GM23338 (cell line): ENCODE measurements around the gene EMID1. TPM values are rescaled to one million over a fixed set of nuclear protein-coding genes. Genes with fewer than 3 reads are reported as not detected.

Experiments
- ATAC-seq: fragments of 200-7000 bp; cut with Tn5 transposase; 3 replicates; pipeline ENCODE4 v1.9.1; 2020
- DNase-seq: peaks from one replicate; pipeline ENCODE4 v3.0.0-alpha.2; 2015; ENCODE audit warnings: low spot score
- H2AFZ ChIP-seq: fragments of 200-600 bp; sonication (generic); 2 replicates; pipeline ENCODE4 v1.8.0; 2016; ENCODE audit warnings: antibody characterized with exemption, mild to moderate bottlenecking, moderate library complexity
- H3F3A ChIP-seq: fragments of 200-600 bp; sonication (generic); replicated peaks from 2 replicates; pipeline ENCODE4 v1.8.0; 2017; ENCODE audit warnings: antibody characterized with exemption, mixed run types, low read depth
- H3K27ac ChIP-seq: fragments of 200-600 bp; sonication (generic); 2 replicates; pipeline ENCODE4 v1.6.1; 2016; ENCODE audit warnings: low read depth
- H3K27me3 ChIP-seq: fragments of 200-600 bp; sonication (generic); 2 replicates; pipeline ENCODE4 v1.8.0; 2016; ENCODE audit warnings: mild to moderate bottlenecking, mixed run types, moderate library complexity; ENCODE audit not compliant: insufficient read depth
- H3K36me3 ChIP-seq: fragments of 200-600 bp; sonication (generic); 2 replicates; pipeline ENCODE4 v1.8.0; 2016; ENCODE audit warnings: mild to moderate bottlenecking; ENCODE audit not compliant: insufficient read depth
- H3K4me1 ChIP-seq: fragments of 200-600 bp; sonication (generic); 2 replicates; pipeline ENCODE4 v1.8.0; 2016; ENCODE audit warnings: mild to moderate bottlenecking, moderate library complexity; ENCODE audit not compliant: insufficient read depth
- H3K4me2 ChIP-seq: fragments of 200-600 bp; sonication (generic); 2 replicates; pipeline ENCODE4 v1.7.1; 2017; ENCODE audit warnings: mixed run types
- H3K4me3 ChIP-seq: fragments of 200-600 bp; sonication (generic); 2 replicates; pipeline ENCODE4 v1.6.1; 2016; ENCODE audit warnings: mixed run types
- H3K79me2 ChIP-seq: fragments of 200-600 bp; sonication (generic); replicated peaks from 2 replicates; pipeline ENCODE4 v1.8.0; 2017; ENCODE audit warnings: mild to moderate bottlenecking; ENCODE audit not compliant: insufficient read depth
- H3K9me2 ChIP-seq: fragments of 200-600 bp; sonication (generic); 2 replicates; pipeline ENCODE4 v1.8.0; 2017; ENCODE audit not compliant: insufficient read depth
- H4K20me1 ChIP-seq: fragments of 200-600 bp; sonication (generic); replicated peaks from 2 replicates; pipeline ENCODE4 v1.8.0; 2017; ENCODE audit warnings: mild to moderate bottlenecking; ENCODE audit not compliant: insufficient read depth
- H3K27ac Mint-ChIP-seq: 2 replicates; pipeline ENCODE4 v1.8.0; 2020; ENCODE audit warnings: inconsistent platforms, mild to moderate bottlenecking, moderate library complexity, mixed read lengths
- H3K27me3 Mint-ChIP-seq: 3 replicates; pipeline ENCODE4 v1.8.0; 2022; ENCODE audit warnings: low read depth, mild to moderate bottlenecking, moderate library complexity, mixed read lengths, inconsistent platforms; ENCODE audit not compliant: insufficient read depth, poor library complexity
- H3K36me3 Mint-ChIP-seq: 3 replicates; pipeline ENCODE4 v1.8.0; 2021; ENCODE audit warnings: low read depth, mild to moderate bottlenecking, inconsistent platforms, moderate library complexity, mixed read lengths
- H3K4me1 Mint-ChIP-seq: 3 replicates; pipeline ENCODE4 v1.8.0; 2020; ENCODE audit warnings: mild to moderate bottlenecking, inconsistent platforms, mixed read lengths
- H3K4me3 Mint-ChIP-seq: 3 replicates; pipeline ENCODE4 v1.8.0; 2021; ENCODE audit warnings: moderate library complexity, mild to moderate bottlenecking, inconsistent platforms, mixed read lengths
- H3K9me3 Mint-ChIP-seq: 3 replicates; pipeline ENCODE4 v1.8.0; 2020; ENCODE audit warnings: moderate library complexity, mild to moderate bottlenecking, inconsistent platforms, mixed read lengths
- EZH2 ChIP-seq: fragments of 200-600 bp; sonication (generic); IDR thresholded peaks from one replicate; pipeline ENCODE4 v1.8.0; 2017; ENCODE audit warnings: antibody characterized with exemption, mild to moderate bottlenecking, low read depth; ENCODE audit not compliant: unreplicated experiment
- JUNB ChIP-seq: IDR thresholded peaks from one replicate; pipeline ENCODE4 v1.6.1; 2016; ENCODE audit warnings: antibody characterized with exemption; ENCODE audit not compliant: unreplicated experiment
- POLR2AphosphoS5 ChIP-seq: IDR thresholded peaks from 2 replicates; pipeline ENCODE4 v1.6.1; 2016; ENCODE audit warnings: antibody characterized with exemption, low read depth
- ZNF331 ChIP-seq: fragments of 250-450 bp; sonication (Bioruptor Pico); IDR thresholded peaks from 2 replicates; pipeline ENCODE4 v1.5.0; 2020; ENCODE audit warnings: low read depth, mild to moderate bottlenecking, moderate library complexity
- polyA plus RNA-seq: library from polyadenylated mRNA; unstranded; fragments of >200 nt; fragmentation: Nextera tagmentation; extraction: Ambion mirVana; gene quantifications from 2 replicates; pipeline ENCODE4 v1.2.1, GENCODE V29; 2016
- total RNA-seq: library from RNA; depleted of rRNA; stranded (reverse); fragments of >200 nt; shearing (Covaris generic); gene quantifications from 2 replicates; pipeline ENCODE4 v1.2.3, GENCODE V29; 2014
- TF ChIP-seq, protein P1 (sequence below): fragments of 250-450 bp; sonication (Bioruptor Pico); IDR thresholded peaks from 2 replicates; pipeline ENCODE4 v1.5.0; 2020; ENCODE audit warnings: mild to moderate bottlenecking, moderate library complexity

EMID1 gene
- total and polyA plus RNA-seq, 2 experiments from 2014 or later = 3.0 to 13.4 TPM

GRCh38 chr22:29230972-29231875 is 25.5 kb downstream of the EMID1 start:
- Histone ChIP-seq H3K27me3 (0 out of 2 replicates have a peak, but pooled peaks cover 3% of the 10 kb centered on the region), H4K20me1 (0 out of 2 replicates have a peak, but pooled peaks cover 3% of the 10 kb centered on the region), H2AFZ (no peak overlapping the region), H3K27ac (no peak overlapping the region), H3K4me2 (no peak overlapping the region), H3F3A (no peaks in the 10 kb centered on the region), H3K9me2 (no peaks in the 10 kb centered on the region), H3K79me2 (no peaks in the 10 kb centered on the region), H3K4me3 (no peak overlapping the region), H3K4me1 (no peaks in the 10 kb centered on the region), H3K36me3 (0 out of 2 replicates have a peak, but pooled peaks cover 3% of the 10 kb centered on the region)
- TF ChIP-seq JUNB (no peak), POLR2AphosphoS5 (no peak), ZNF331 (CRISPR knock-in tag) (no peak), EZH2 (no peak)
- TF ChIP-seq, protein P1, sequence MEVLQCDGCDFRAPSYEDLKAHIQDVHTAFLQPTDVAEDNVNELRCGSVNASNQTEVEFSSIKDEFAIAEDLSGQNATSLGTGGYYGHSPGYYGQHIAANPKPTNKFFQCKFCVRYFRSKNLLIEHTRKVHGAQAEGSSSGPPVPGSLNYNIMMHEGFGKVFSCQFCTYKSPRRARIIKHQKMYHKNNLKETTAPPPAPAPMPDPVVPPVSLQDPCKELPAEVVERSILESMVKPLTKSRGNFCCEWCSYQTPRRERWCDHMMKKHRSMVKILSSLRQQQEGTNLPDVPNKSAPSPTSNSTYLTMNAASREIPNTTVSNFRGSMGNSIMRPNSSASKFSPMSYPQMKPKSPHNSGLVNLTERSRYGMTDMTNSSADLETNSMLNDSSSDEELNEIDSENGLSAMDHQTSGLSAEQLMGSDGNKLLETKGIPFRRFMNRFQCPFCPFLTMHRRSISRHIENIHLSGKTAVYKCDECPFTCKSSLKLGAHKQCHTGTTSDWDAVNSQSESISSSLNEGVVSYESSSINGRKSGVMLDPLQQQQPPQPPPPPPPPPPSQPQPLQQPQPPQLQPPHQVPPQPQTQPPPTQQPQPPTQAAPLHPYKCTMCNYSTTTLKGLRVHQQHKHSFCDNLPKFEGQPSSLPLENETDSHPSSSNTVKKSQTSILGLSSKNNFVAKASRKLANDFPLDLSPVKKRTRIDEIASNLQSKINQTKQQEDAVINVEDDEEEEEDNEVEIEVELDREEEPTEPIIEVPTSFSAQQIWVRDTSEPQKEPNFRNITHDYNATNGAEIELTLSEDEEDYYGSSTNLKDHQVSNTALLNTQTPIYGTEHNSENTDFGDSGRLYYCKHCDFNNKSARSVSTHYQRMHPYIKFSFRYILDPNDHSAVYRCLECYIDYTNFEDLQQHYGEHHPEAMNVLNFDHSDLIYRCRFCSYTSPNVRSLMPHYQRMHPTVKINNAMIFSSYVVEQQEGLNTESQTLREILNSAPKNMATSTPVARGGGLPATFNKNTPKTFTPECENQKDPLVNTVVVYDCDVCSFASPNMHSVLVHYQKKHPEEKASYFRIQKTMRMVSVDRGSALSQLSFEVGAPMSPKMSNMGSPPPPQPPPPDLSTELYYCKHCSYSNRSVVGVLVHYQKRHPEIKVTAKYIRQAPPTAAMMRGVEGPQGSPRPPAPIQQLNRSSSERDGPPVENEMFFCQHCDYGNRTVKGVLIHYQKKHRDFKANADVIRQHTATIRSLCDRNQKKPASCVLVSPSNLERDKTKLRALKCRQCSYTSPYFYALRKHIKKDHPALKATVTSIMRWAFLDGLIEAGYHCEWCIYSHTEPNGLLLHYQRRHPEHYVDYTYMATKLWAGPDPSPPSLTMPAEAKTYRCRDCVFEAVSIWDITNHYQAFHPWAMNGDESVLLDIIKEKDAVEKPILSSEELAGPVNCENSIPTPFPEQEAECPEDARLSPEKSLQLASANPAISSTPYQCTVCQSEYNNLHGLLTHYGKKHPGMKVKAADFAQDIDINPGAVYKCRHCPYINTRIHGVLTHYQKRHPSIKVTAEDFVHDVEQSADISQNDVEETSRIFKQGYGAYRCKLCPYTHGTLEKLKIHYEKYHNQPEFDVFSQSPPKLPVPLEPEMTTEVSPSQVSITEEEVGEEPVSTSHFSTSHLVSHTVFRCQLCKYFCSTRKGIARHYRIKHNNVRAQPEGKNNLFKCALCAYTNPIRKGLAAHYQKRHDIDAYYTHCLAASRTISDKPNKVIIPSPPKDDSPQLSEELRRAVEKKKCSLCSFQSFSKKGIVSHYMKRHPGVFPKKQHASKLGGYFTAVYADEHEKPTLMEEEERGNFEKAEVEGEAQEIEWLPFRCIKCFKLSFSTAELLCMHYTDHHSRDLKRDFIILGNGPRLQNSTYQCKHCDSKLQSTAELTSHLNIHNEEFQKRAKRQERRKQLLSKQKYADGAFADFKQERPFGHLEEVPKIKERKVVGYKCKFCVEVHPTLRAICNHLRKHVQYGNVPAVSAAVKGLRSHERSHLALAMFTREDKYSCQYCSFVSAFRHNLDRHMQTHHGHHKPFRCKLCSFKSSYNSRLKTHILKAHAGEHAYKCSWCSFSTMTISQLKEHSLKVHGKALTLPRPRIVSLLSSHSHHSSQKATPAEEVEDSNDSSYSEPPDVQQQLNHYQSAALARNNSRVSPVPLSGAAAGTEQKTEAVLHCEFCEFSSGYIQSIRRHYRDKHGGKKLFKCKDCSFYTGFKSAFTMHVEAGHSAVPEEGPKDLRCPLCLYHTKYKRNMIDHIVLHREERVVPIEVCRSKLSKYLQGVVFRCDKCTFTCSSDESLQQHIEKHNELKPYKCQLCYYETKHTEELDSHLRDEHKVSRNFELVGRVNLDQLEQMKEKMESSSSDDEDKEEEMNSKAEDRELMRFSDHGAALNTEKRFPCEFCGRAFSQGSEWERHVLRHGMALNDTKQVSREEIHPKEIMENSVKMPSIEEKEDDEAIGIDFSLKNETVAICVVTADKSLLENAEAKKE (CRISPR knock-in tag) = no peak
- H3K36me3 Mint-ChIP-seq = peaks cover 3% of the 10 kb centered on the region; the same call in 1 of the 3 replicates
- H3K27ac Mint-ChIP-seq = no peak overlapping the region
- H3K27me3 Mint-ChIP-seq = peaks cover 1% of the 10 kb centered on the region
- ATAC-seq = no peak
- H3K4me1 Mint-ChIP-seq = no peaks in the 10 kb centered on the region; the same call in 2 of the 3 replicates
- no peak overlapping the region for H3K4me3 Mint-ChIP-seq
- H3K9me3 Mint-ChIP-seq = peaks cover 6% of the 10 kb centered on the region
- no peak for DNase-seq
